ENCODE measurements around the gene CTXN1.

DNA sequence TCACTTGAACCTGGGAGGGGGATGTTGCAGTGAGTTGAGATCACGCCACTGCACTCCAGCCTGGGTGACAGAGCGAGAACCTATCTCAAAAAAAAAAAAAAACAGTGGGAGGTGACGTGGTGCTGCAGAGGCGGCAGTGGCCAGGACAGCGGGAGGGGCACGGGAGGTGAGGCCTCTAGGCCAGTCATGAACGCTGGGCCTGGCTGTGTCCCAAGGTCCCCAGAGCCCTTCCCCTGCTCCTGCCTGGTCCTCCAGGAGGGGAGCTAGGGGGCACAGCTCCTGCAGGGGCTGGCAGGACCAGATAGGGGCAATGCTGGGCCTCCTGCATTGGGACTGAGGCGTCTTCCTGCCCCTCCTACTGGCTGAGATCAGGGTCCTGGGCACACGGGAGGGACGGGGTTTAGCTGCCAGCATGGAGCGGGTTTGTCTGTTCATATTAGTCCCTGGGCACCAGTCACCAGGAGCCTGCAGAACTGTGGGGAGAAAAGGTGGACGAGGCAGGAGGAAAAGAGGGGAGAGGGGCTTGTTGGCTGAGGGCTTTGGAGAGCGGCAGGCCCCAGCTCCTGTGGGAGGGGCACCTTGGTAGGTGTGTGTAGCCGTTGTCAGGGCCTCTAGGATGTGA, 17.7 kb downstream of the CTXN1 start:
- TF ChIP-seq CTCF (conservative IDR thresholded peaks at IDR 0.05; ENCODE audit: low read depth, low read length) (no peak), MXI1 (IDR thresholded peaks at IDR 0.05; ENCODE audit: borderline replicate concordance, low read depth, low read length) (no peak), POLR2A (IDR thresholded peaks at IDR 0.05; ENCODE audit: low read depth, low read length) (no peak), USF2 (IDR thresholded peaks at IDR 0.05; ENCODE audit: low read depth, low read length) (no peak), ELK1 (IDR thresholded peaks at IDR 0.05; ENCODE audit: borderline replicate concordance, low read depth, low read length) (no peak), MAZ (IDR thresholded peaks at IDR 0.05; ENCODE audit: borderline replicate concordance, low read depth, low read length) (no peak), RAD21 (IDR thresholded peaks at IDR 0.05; ENCODE audit: low read length) (no peak), RCOR1 (IDR thresholded peaks at IDR 0.05; ENCODE audit: insufficient replicate concordance, low read length) (no peak), CEBPB (IDR thresholded peaks at IDR 0.05; ENCODE audit: low read depth, low read length) (no peak), NFE2L2 (IDR thresholded peaks at IDR 0.05; ENCODE audit: low read depth, low read length) (no peak), MAFK (IDR thresholded peaks at IDR 0.05; ENCODE audit: low read depth, low read length) (no peak), FOS (IDR thresholded peaks at IDR 0.05; ENCODE audit: low read depth, low read length) (no peak), CHD1 (IDR thresholded peaks at IDR 0.05; ENCODE audit: low read depth, low read length) (no peak)

All from IMR-90 (cell line).